IMR-90 (cell line): ENCODE measurements around the gene DGKG.

Experiments
- BHLHE40 ChIP-seq: fragments of 150-350 bp; IDR thresholded peaks from 2 replicates; pipeline ENCODE4 v1.6.1; 2016; ENCODE audit warnings: mild to moderate bottlenecking, low read depth, low read length
- FOS ChIP-seq: fragments of 150-350 bp; IDR thresholded peaks from 2 replicates; pipeline ENCODE4 v1.6.1; 2016; ENCODE audit warnings: low read depth, low read length
- MAFK ChIP-seq: IDR thresholded peaks from 2 replicates; pipeline ENCODE4 v1.6.1; 2012; ENCODE audit warnings: low read depth, low read length, improper control_type of control experiment
- POLR2A ChIP-seq: IDR thresholded peaks from 2 replicates; pipeline ENCODE4 v1.6.1; 2012; ENCODE audit warnings: mild to moderate bottlenecking, low read depth, low read length
- RAD21 ChIP-seq: IDR thresholded peaks from 2 replicates; pipeline ENCODE4 v1.6.1; 2012; ENCODE audit warnings: low read length, improper control_type of control experiment
- RCOR1 ChIP-seq: IDR thresholded peaks from 2 replicates; pipeline ENCODE4 v1.6.1; 2012; ENCODE audit warnings: mild to moderate bottlenecking, low read length, improper control_type of control experiment; ENCODE audit not compliant: insufficient replicate concordance
- TF ChIP-seq, protein P1 (sequence below): conservative IDR thresholded peaks from 2 replicates; pipeline ENCODE4 v1.5.1; 2012; ENCODE audit warnings: mild to moderate bottlenecking, low read depth, low read length, improper control_type of control experiment

DNA sequence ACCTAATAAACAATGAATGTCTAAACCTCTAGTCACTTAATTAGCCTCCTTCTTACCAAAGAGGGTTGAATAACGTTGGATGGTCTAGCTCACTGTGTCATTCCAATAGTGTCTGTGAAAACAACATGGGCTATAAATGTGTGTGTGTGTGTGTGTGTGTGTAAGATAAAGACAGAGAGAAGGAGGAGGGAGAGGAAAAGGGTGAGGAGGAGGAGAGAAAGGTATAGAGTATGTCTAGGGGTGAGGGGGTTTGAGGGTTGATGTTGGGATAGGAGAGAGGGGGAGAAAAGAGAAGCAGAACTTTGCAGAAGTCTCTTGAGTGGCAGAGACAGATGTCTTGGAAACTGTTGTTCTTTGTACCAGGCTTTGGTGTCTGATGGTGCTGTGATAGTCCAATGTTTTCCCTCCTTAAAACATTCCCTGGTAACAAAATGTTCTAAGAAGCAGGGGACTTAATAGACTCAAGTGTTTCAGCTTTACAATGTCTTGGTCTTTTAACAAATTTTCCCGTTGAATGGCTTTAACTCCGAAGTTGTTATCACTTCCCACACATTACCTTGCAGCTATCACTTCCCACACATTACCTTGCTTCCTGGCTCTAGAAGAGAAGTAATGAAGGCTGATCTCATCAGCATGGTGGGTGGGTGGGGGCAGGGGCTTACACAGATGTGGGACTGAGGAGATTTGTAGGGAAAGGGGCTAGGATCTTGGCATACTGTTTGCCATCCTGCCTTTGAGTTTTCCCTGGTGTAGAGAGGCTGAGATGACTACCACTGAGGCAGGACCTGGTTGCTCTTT, 195.3 kb downstream of the DGKG start:
- no peak for TF ChIP-seq POLR2A
- TF ChIP-seq, protein P1, sequence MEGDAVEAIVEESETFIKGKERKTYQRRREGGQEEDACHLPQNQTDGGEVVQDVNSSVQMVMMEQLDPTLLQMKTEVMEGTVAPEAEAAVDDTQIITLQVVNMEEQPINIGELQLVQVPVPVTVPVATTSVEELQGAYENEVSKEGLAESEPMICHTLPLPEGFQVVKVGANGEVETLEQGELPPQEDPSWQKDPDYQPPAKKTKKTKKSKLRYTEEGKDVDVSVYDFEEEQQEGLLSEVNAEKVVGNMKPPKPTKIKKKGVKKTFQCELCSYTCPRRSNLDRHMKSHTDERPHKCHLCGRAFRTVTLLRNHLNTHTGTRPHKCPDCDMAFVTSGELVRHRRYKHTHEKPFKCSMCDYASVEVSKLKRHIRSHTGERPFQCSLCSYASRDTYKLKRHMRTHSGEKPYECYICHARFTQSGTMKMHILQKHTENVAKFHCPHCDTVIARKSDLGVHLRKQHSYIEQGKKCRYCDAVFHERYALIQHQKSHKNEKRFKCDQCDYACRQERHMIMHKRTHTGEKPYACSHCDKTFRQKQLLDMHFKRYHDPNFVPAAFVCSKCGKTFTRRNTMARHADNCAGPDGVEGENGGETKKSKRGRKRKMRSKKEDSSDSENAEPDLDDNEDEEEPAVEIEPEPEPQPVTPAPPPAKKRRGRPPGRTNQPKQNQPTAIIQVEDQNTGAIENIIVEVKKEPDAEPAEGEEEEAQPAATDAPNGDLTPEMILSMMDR = no peak
- no peak for TF ChIP-seq FOS
- TF ChIP-seq RCOR1 = no peak
- TF ChIP-seq MAFK = no peak
- TF ChIP-seq RAD21 = no peak
- TF ChIP-seq BHLHE40 = no peak
